Adipocyte (in vitro differentiated cells): ENCODE results near the gene CPA1.

Source experiments
- DNase-seq: peaks from one replicate; pipeline ENCODE4 v3.0.0-alpha.2; 2015; ENCODE audit warnings: low read depth
- H3K27me3 ChIP-seq: replicated peaks from 2 replicates; pipeline ENCODE4 v1.7.0; 2013; ENCODE audit warnings: mild to moderate bottlenecking, low read length, moderate library complexity; ENCODE audit not compliant: control insufficient read depth, insufficient read depth
- H3K36me3 ChIP-seq: 2 replicates; pipeline ENCODE4 v1.7.0; 2013; ENCODE audit warnings: low read length, mild to moderate bottlenecking, moderate library complexity; ENCODE audit not compliant: control insufficient read depth, insufficient read depth, severe bottlenecking
- H3K4me1 ChIP-seq: 2 replicates; pipeline ENCODE4 v1.7.0; 2013; ENCODE audit warnings: mild to moderate bottlenecking, low read length, moderate library complexity; ENCODE audit not compliant: control insufficient read depth, insufficient read depth
- H3K4me3 ChIP-seq: 2 replicates; pipeline ENCODE4 v1.7.0; 2013; ENCODE audit warnings: mild to moderate bottlenecking, low read length, moderate library complexity
- H3K9ac ChIP-seq: 2 replicates; pipeline ENCODE4 v1.7.0; 2013; ENCODE audit warnings: mild to moderate bottlenecking, low read length, moderate library complexity
- H3K9me3 ChIP-seq: 2 replicates; pipeline ENCODE4 v1.7.0; 2013; ENCODE audit warnings: mild to moderate bottlenecking, low read length, moderate library complexity; ENCODE audit not compliant: control insufficient read depth

Gene CPA1

DNA sequence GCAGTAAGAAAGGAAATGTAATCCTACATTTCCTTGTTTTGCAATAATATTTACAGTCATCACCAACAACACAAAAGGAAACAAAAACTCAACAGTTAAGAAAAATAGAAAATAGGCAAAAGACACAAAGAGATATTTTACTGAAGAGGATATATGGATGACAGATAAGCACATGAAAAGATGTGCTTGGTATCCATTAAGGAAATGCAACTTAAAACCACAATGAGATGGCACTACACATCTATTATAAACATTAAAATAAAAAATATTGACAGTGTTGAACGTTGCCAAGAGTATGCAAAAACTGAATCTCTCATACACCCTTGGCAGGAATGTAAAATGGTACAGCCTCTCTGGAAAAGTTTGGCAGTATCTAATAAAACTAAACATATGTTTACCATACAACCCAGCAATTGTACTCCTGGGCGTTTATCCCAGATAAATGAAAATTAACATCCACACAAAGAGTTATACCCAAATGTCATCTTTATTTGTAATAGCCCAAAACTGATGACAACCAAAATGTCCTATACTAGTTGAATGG is 55.1 kb downstream of the CPA1 start:
- H3K4me3 ChIP-seq: no peak overlapping the region
- H3K9ac ChIP-seq: no peak overlapping the region
- H3K36me3 ChIP-seq: no peaks in the 10 kb centered on the region
- no peak for DNase-seq
- H3K9me3 ChIP-seq: no peaks in the 10 kb centered on the region
- no peaks in the 10 kb centered on the region for H3K27me3 ChIP-seq
- peaks cover 29% of the 10 kb centered on the region for H3K4me1 ChIP-seq

DNA sequence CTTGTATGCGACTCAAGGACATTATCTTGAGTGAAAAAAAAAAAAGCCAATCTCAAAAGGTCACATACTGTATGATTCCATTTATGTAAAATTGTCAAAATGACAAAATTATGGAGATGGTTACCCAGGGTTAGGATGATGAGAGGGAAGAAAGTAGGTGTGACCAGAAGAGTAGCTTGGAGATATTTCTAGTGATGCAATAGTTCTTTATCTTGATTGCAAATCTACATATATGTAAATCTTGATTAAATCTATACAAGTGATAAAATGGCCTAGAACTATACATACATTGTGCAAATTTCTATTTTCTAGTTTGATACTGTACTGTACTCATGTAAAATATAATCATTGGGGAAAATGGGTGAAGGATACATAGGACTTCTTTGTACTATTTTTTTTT is 56.0 kb downstream of the CPA1 start:
- peaks cover 23% of the 10 kb centered on the region for H3K4me1 ChIP-seq

More for the DNA sequence above, 56.0 kb downstream of the CPA1 start:
- Histone ChIP-seq H3K27me3 (no peaks in the 10 kb centered on the region), H3K9me3 (no peaks in the 10 kb centered on the region), H3K4me3 (no peak overlapping the region), H3K9ac (no peak overlapping the region), H3K36me3 (no peaks in the 10 kb centered on the region)
- DNase-seq: no peak
